ENCODE data around the gene KANSL1. TPM values are rescaled to one million over a fixed set of nuclear protein-coding genes. Genes with fewer than 3 reads are reported as not detected.

KANSL1 gene
- total and polyA plus RNA-seq, 2 of the 4 experiments (the other 2 are of a cell fraction), result 19.1 to 49.6 TPM

GRCh38 chr17:46166692-46167249 is 26.5 kb downstream of the KANSL1 start:
- Histone ChIP-seq H2BK15ac (ENCODE audit: low read depth, low read length) (no peak overlapping the region), H3K4me3 (ENCODE audit: insufficient read depth, low read depth, low read length) (no peak overlapping the region), H4K91ac (ENCODE audit: insufficient read depth, low read depth, low read length) (no peak overlapping the region), H2AFZ (replicated peaks; ENCODE audit: low read length, poor library complexity) (no peak overlapping the region), H3K4ac (ENCODE audit: low read depth, low read length) (no peak overlapping the region), H3K4me1 (ENCODE audit: control insufficient read depth, insufficient read depth, low read length) (peaks cover 26% of the 10 kb centered on the region), H3K9ac (ENCODE audit: low read depth, low read length) (no peak overlapping the region), H3K79me1 (ENCODE audit: low read depth in 1 of 2, low read length in 2 of 2) (peaks cover 16 to 79% of the 10 kb centered on the region in 2 experiments), H2AK5ac (ENCODE audit: low read depth, low read length) (no peak overlapping the region), H3K36me3 (ENCODE audit: control insufficient read depth, insufficient read depth, low read length) (peaks cover 17% of the 10 kb centered on the region), H4K5ac (ENCODE audit: low read depth, low read length) (no peak overlapping the region), H3K27me3 (ENCODE audit: control insufficient read depth, insufficient read depth, low read length) (no peaks in the 10 kb centered on the region), H2BK120ac (ENCODE audit: low read depth, low read length) (no peak overlapping the region), H3K56ac (ENCODE audit: extremely low read depth, insufficient read depth, low read length) (no peak overlapping the region), H3K9me1 (ENCODE audit: insufficient read depth, low read length) (peaks cover 15% of the 10 kb centered on the region), H3K4me2 (ENCODE audit: low read depth, low read length) (no peak overlapping the region), H4K8ac (ENCODE audit: low read depth in 2 of 2, low read length in 2 of 2) (no peak overlapping the region), H3K27ac (ENCODE audit: insufficient read depth, low read length) (no peak overlapping the region), H3K23ac (ENCODE audit: low read depth, low read length) (no peak overlapping the region), H4K20me1 (ENCODE audit: insufficient read depth, low read length) (peaks cover 94% of the 10 kb centered on the region), H2BK5ac (ENCODE audit: low read depth, low read length, poor library complexity, severe bottlenecking) (peak overlapping the region; percentile 90), H2AK9ac (replicated peaks; ENCODE audit: low read depth, low read length, poor library complexity) (no peak overlapping the region), H2BK20ac (ENCODE audit: low read depth, low read length) (no peak overlapping the region), H3K14ac (replicated peaks; ENCODE audit: low read depth, low read length) (no peak overlapping the region), H3K18ac (ENCODE audit: low read depth, low read length) (no peak overlapping the region), H3K9me3 (ENCODE audit: control insufficient read depth, insufficient read depth, low read length) (no peaks in the 10 kb centered on the region)
- in situ Hi-C loops (cut with MboI; ENCODE audit: low sequenced_read_pairs), result no loop called here
- DNase-seq, result no peak
- no TSS peak for BruUV-seq (replicated peaks)
- no peak for ATAC-seq (ENCODE audit: low read depth)
- dilution Hi-C loops (cut with HindIII; ENCODE audit: low sequenced_read_pairs, unreplicated experiment), result no loop called here
- ChIA-PET POLR2A (ENCODE audit: unreplicated experiment) (no interaction called here), CTCF (interaction anchor here (1.0 kb wide), 1 partner anchor 26 kb away, joined by 3 read pairs; the partner anchor contains the start of gene KANSL1)
- intact Hi-C loops (cut with micrococcal nuclease), result loop anchor here (5.0 kb wide), 1 partner anchor 99 kb away; no protein-coding TSS in a partner anchor
- no CpG with 5 or more reads among the region's 2 CpGs for WGBS, 2 experiments (ENCODE audit: extremely low coverage in 2 of 2, insufficient read length in 1 of 2)
- TF ChIP-seq BHLHE40 (IDR thresholded peaks at IDR 0.05; ENCODE audit: low read depth, low read length) (no peak), ELK1 (IDR thresholded peaks at IDR 0.05; ENCODE audit: borderline replicate concordance, low read depth, low read length) (no peak), SMC3 (IDR thresholded peaks at IDR 0.05; ENCODE audit: low read depth, low read length) (no peak), CHD1 (IDR thresholded peaks at IDR 0.05; ENCODE audit: low read depth, low read length) (no peak), MAFK (IDR thresholded peaks at IDR 0.05; ENCODE audit: low read depth, low read length) (no peak)
- TF ChIP-seq, protein P1, sequence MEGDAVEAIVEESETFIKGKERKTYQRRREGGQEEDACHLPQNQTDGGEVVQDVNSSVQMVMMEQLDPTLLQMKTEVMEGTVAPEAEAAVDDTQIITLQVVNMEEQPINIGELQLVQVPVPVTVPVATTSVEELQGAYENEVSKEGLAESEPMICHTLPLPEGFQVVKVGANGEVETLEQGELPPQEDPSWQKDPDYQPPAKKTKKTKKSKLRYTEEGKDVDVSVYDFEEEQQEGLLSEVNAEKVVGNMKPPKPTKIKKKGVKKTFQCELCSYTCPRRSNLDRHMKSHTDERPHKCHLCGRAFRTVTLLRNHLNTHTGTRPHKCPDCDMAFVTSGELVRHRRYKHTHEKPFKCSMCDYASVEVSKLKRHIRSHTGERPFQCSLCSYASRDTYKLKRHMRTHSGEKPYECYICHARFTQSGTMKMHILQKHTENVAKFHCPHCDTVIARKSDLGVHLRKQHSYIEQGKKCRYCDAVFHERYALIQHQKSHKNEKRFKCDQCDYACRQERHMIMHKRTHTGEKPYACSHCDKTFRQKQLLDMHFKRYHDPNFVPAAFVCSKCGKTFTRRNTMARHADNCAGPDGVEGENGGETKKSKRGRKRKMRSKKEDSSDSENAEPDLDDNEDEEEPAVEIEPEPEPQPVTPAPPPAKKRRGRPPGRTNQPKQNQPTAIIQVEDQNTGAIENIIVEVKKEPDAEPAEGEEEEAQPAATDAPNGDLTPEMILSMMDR (conservative IDR thresholded peaks at IDR 0.05; ENCODE audit: low read depth, low read length), result no peak

Measured in IMR-90 (cell line).